ENCODE data around the gene MAST4.

The MAST4 gene

GRCh38 chr5:67021521-67021920, 425.3 kb downstream of the MAST4 start:
- Histone ChIP-seq H3K79me2 (peaks cover 35% of the 10 kb centered on the region), H2AFZ (no peak overlapping the region), H3K4me1 (peaks cover 11% of the 10 kb centered on the region), H3K27ac (no peak overlapping the region), H3K9me3 (ENCODE audit: control insufficient read depth, low read length) (no peaks in the 10 kb centered on the region), H3K4me3 (ENCODE audit: low read depth, low read length) (no peak overlapping the region), H3K4me2 (ENCODE audit: low read length) (no peak overlapping the region), H3K27me3 (ENCODE audit: control insufficient read depth, insufficient read depth, low read length) (no peaks in the 10 kb centered on the region), H3K36me3 (ENCODE audit: control insufficient read depth, insufficient read depth, low read length) (no peaks in the 10 kb centered on the region), H3K9ac (no peak overlapping the region)
- TF ChIP-seq CTCF (IDR thresholded peaks at IDR 0.05) = no peak

- H3K36me3 ChIP-seq (ENCODE audit: control insufficient read depth, insufficient read depth, low read length) = no peaks in the 10 kb centered on the region
- TF ChIP-seq CTCF (IDR thresholded peaks at IDR 0.05) = no peak
- H3K9ac ChIP-seq = no peak overlapping the region
- H3K27me3 ChIP-seq (ENCODE audit: control insufficient read depth, insufficient read depth, low read length) = no peaks in the 10 kb centered on the region
- H3K4me3 ChIP-seq (ENCODE audit: low read depth, low read length) = no peak overlapping the region
- H3K79me2 ChIP-seq = peaks cover 35% of the 10 kb centered on the region
- H3K27ac ChIP-seq = no peak overlapping the region
- H3K4me2 ChIP-seq (ENCODE audit: low read length) = no peak overlapping the region
- H3K4me1 ChIP-seq = peaks cover 11% of the 10 kb centered on the region
- no peaks in the 10 kb centered on the region for H3K9me3 ChIP-seq (ENCODE audit: control insufficient read depth, low read length)
- H2AFZ ChIP-seq = no peak overlapping the region
Observed at GRCh38 chr5:67021962-67022361, 425.8 kb downstream of the MAST4 start.

GRCh38 chr5:67025457-67025856, 429.3 kb downstream of the MAST4 start:
- peaks cover 17% of the 10 kb centered on the region for H3K4me1 ChIP-seq
- H3K9ac ChIP-seq = no peak overlapping the region
- H3K27me3 ChIP-seq (ENCODE audit: control insufficient read depth, insufficient read depth, low read length) = no peaks in the 10 kb centered on the region
- no peak overlapping the region for H3K4me3 ChIP-seq (ENCODE audit: low read depth, low read length)
- H3K9me3 ChIP-seq (ENCODE audit: control insufficient read depth, low read length) = no peaks in the 10 kb centered on the region
- no peak overlapping the region for H3K27ac ChIP-seq
- H3K36me3 ChIP-seq (ENCODE audit: control insufficient read depth, insufficient read depth, low read length) = no peaks in the 10 kb centered on the region
- no peak overlapping the region for H2AFZ ChIP-seq
- H3K79me2 ChIP-seq = peaks cover 49% of the 10 kb centered on the region
- no peak overlapping the region for H3K4me2 ChIP-seq (ENCODE audit: low read length)
- no peak for TF ChIP-seq CTCF (IDR thresholded peaks at IDR 0.05)

- no peak overlapping the region for H3K4me2 ChIP-seq (ENCODE audit: low read length)
- H3K9me3 ChIP-seq (ENCODE audit: control insufficient read depth, low read length) = no peaks in the 10 kb centered on the region
- no peak overlapping the region for H3K27ac ChIP-seq
- H3K4me1 ChIP-seq = peaks cover 24% of the 10 kb centered on the region
- TF ChIP-seq CTCF (IDR thresholded peaks at IDR 0.05) = no peak
- peaks cover 51% of the 10 kb centered on the region for H3K79me2 ChIP-seq
- H3K36me3 ChIP-seq (ENCODE audit: control insufficient read depth, insufficient read depth, low read length) = no peaks in the 10 kb centered on the region
- H2AFZ ChIP-seq = no peak overlapping the region
- no peaks in the 10 kb centered on the region for H3K27me3 ChIP-seq (ENCODE audit: control insufficient read depth, insufficient read depth, low read length)
- no peak overlapping the region for H3K9ac ChIP-seq
- no peak overlapping the region for H3K4me3 ChIP-seq (ENCODE audit: low read depth, low read length)
Observed at GRCh38 chr5:67026278-67026677, 430.1 kb downstream of the MAST4 start.

GRCh38 chr5:67027171-67027570, 431.0 kb downstream of the MAST4 start:
- Histone ChIP-seq H3K4me3 (ENCODE audit: low read depth, low read length) (no peak overlapping the region), H3K9me3 (ENCODE audit: control insufficient read depth, low read length) (no peaks in the 10 kb centered on the region), H3K36me3 (ENCODE audit: control insufficient read depth, insufficient read depth, low read length) (no peaks in the 10 kb centered on the region), H3K4me2 (ENCODE audit: low read length) (no peak overlapping the region), H3K4me1 (peaks cover 32% of the 10 kb centered on the region), H2AFZ (no peak overlapping the region), H3K79me2 (peaks cover 47% of the 10 kb centered on the region), H3K27me3 (ENCODE audit: control insufficient read depth, insufficient read depth, low read length) (no peaks in the 10 kb centered on the region), H3K9ac (no peak overlapping the region), H3K27ac (no peak overlapping the region)
- no peak for TF ChIP-seq CTCF (IDR thresholded peaks at IDR 0.05)
